Endothelial cell (in vitro differentiated cells): ENCODE results near the gene ARHGEF39. TPM values are rescaled to one million over a fixed set of nuclear protein-coding genes. Genes with fewer than 3 reads are reported as not detected.
"Not testable (repeated sequence)": the region's sequence is repeated elsewhere in the genome, so short reads cannot be mapped to it uniquely, and the experiment has no call there.

Experiments
- DNase-seq: peaks from one replicate; pipeline ENCODE4 v3.0.0; 2021; ENCODE audit warnings: low spot score
- H3K27ac Mint-ChIP-seq: one replicate; pipeline ENCODE4 v1.8.0; 2021; ENCODE audit warnings: mixed read lengths, inconsistent platforms; ENCODE audit not compliant: unreplicated experiment
- H3K27me3 Mint-ChIP-seq: one replicate; pipeline ENCODE4 v1.8.0; 2021; ENCODE audit warnings: mild to moderate bottlenecking, moderate library complexity, mixed read lengths, inconsistent platforms; ENCODE audit not compliant: unreplicated experiment
- H3K36me3 Mint-ChIP-seq: one replicate; pipeline ENCODE4 v1.8.0; 2021; ENCODE audit warnings: mild to moderate bottlenecking, low read depth, mixed read lengths, inconsistent platforms; ENCODE audit not compliant: unreplicated experiment
- H3K4me1 Mint-ChIP-seq: one replicate; pipeline ENCODE4 v1.8.0; 2021; ENCODE audit warnings: mild to moderate bottlenecking, mixed read lengths, inconsistent platforms; ENCODE audit not compliant: unreplicated experiment
- H3K4me3 Mint-ChIP-seq: one replicate; pipeline ENCODE4 v1.8.0; 2021; ENCODE audit warnings: mild to moderate bottlenecking, mixed read lengths, inconsistent platforms; ENCODE audit not compliant: unreplicated experiment
- H3K9me3 Mint-ChIP-seq: one replicate; pipeline ENCODE4 v1.8.0; 2021; ENCODE audit warnings: mixed read lengths, inconsistent platforms; ENCODE audit not compliant: unreplicated experiment
- CTCF ChIP-seq: fragments of 200-600 bp; sonication (generic); IDR thresholded peaks from one replicate; pipeline ENCODE4 v1.5.0; 2021; ENCODE audit warnings: antibody characterized with exemption; ENCODE audit not compliant: unreplicated experiment
- total RNA-seq: library from RNA; stranded (reverse); fragmentation: NEBNext Ultra II Directional; extraction: Animal tissue kit (Norgen Biotek cat#: 25700); gene quantifications from one replicate; pipeline ENCODE4 v1.2.1, GENCODE V29; 2021; ENCODE audit not compliant: unreplicated experiment

The ARHGEF39 gene
- total RNA-seq, 1 donor from 2014 or later: 1.4 TPM

GRCh38 chr9:35639631-35640030, 25.4 kb downstream of the ARHGEF39 start:
- peaks cover 4% of the 10 kb centered on the region for H3K4me1 Mint-ChIP-seq
- peaks cover 9% of the 10 kb centered on the region for H3K36me3 Mint-ChIP-seq
- H3K9me3 Mint-ChIP-seq: no peaks in the 10 kb centered on the region
- DNase-seq: no peak
- no peak overlapping the region for H3K4me3 Mint-ChIP-seq
- no peak overlapping the region for H3K27ac Mint-ChIP-seq
- H3K27me3 Mint-ChIP-seq: peaks cover 1% of the 10 kb centered on the region
- TF ChIP-seq CTCF: no peak

- not testable (repeated sequence) for H3K27ac Mint-ChIP-seq, H3K4me1 Mint-ChIP-seq, H3K9me3 Mint-ChIP-seq, H3K36me3 Mint-ChIP-seq, DNase-seq, H3K27me3 Mint-ChIP-seq, H3K4me3 Mint-ChIP-seq
These were observed 25.8 kb downstream of the ARHGEF39 start for GRCh38 chr9:35639225-35639624.

GRCh38 chr9:35638751-35639150, 26.2 kb downstream of the ARHGEF39 start:
- H3K27me3 Mint-ChIP-seq, H3K27ac Mint-ChIP-seq, H3K36me3 Mint-ChIP-seq, H3K4me3 Mint-ChIP-seq, H3K4me1 Mint-ChIP-seq, DNase-seq, H3K9me3 Mint-ChIP-seq: not testable (repeated sequence)

- H3K36me3 Mint-ChIP-seq, H3K27me3 Mint-ChIP-seq, H3K4me1 Mint-ChIP-seq, DNase-seq, H3K27ac Mint-ChIP-seq, H3K9me3 Mint-ChIP-seq: not testable (repeated sequence)
- H3K4me3 Mint-ChIP-seq: peak overlapping the region; percentile 1
These were observed 27.5 kb downstream of the ARHGEF39 start for GRCh38 chr9:35637427-35637955.

GRCh38 chr9:35636877-35637246, 28.1 kb downstream of the ARHGEF39 start:
- H3K27me3 Mint-ChIP-seq, DNase-seq, H3K27ac Mint-ChIP-seq, H3K9me3 Mint-ChIP-seq, H3K4me1 Mint-ChIP-seq, H3K36me3 Mint-ChIP-seq, H3K4me3 Mint-ChIP-seq: not testable (repeated sequence)

- TF ChIP-seq CTCF: no peak
- Mint-ChIP-seq H3K36me3 (peaks cover 9% of the 10 kb centered on the region), H3K27me3 (peaks cover 1% of the 10 kb centered on the region), H3K27ac (no peak overlapping the region), H3K4me3 (no peak overlapping the region), H3K4me1 (peaks cover 3% of the 10 kb centered on the region), H3K9me3 (no peaks in the 10 kb centered on the region)
- no peak for DNase-seq
These were observed 28.7 kb downstream of the ARHGEF39 start for GRCh38 chr9:35636135-35636876.

GRCh38 chr9:35635730-35636129, 29.3 kb downstream of the ARHGEF39 start:
- no peak overlapping the region for H3K4me3 Mint-ChIP-seq
- H3K27ac Mint-ChIP-seq: no peak overlapping the region
- H3K27me3 Mint-ChIP-seq: peaks cover 1% of the 10 kb centered on the region
- TF ChIP-seq CTCF: no peak
- peaks cover 3% of the 10 kb centered on the region for H3K4me1 Mint-ChIP-seq
- peaks cover 9% of the 10 kb centered on the region for H3K36me3 Mint-ChIP-seq
- H3K9me3 Mint-ChIP-seq: no peaks in the 10 kb centered on the region
- no peak for DNase-seq
